B cell (primary cell): ENCODE measurements around the gene IRF8. TPM values are rescaled to one million over a fixed set of nuclear protein-coding genes. Genes with fewer than 3 reads are reported as not detected.
A peak's percentile ranks its signal among the peaks of the same experiment; 100 is the strongest.

Experiments used
- ATAC-seq: fragments of 200-7000 bp; cut with Tn5 transposase; one replicate; pipeline ENCODE4 v1.10.0; 2021; ENCODE audit warnings: low read depth, mild to moderate bottlenecking, moderate number of reproducible peaks, moderate library complexity
- CTCF ChIA-PET: fragments of 350-600 bp; sonication (Branson Sonifier 250); formaldehyde crosslinking; loops from one replicate; lab custom pipeline; 2021; ENCODE audit warnings: antibody characterized with exemption, inconsistent platforms; lab: Charles Lee
- POLR2A ChIA-PET: fragments of 350-600 bp; sonication (Branson Sonifier 250); formaldehyde crosslinking; loops from one replicate; lab custom pipeline; 2021; ENCODE audit warnings: antibody characterized with exemption; lab: Charles Lee
- DNase-seq: peaks from one replicate; pipeline ENCODE4 v3.0.0; 2013
- H2AFZ ChIP-seq: 2 replicates; pipeline ENCODE4 v1.6.1; 2012; ENCODE audit warnings: mild to moderate bottlenecking, low read depth, low read length; ENCODE audit not compliant: insufficient read depth, poor library complexity, severe bottlenecking
- H3K27ac ChIP-seq, 2 donors: 1 replicate in 1 of 2; 2 replicates in 1 of 2; pipeline ENCODE4 v1.5.1; 2012 to 2013; ENCODE audit warnings: low read length in 2 of 2, mild to moderate bottlenecking in 2 of 2, moderate library complexity in 1 of 2
- H3K27me3 ChIP-seq, 4 experiments: fragments of 200-600 bp in 1 of 4; sonication (generic) in 1 of 4; replicated peaks in 1 of 4; 1 replicate in 2 of 4; 2 replicates in 2 of 4; pipeline versions ENCODE4 v1.6.1 to v1.7.0; 2013 to 2016; ENCODE audit warnings: low read length in 3 of 4, mild to moderate bottlenecking in 2 of 4, mixed read lengths in 1 of 4, moderate library complexity in 1 of 4; ENCODE audit not compliant: insufficient read depth in 4 of 4, control insufficient read depth in 3 of 4; ENCODE audit errors: control extremely low read depth in 1 of 4
- H3K36me3 ChIP-seq, 2 experiments: replicated peaks in 1 of 2; 1 replicate in 1 of 2; 2 replicates in 1 of 2; pipeline versions ENCODE4 v1.6.1 to v1.7.1; 2013; ENCODE audit warnings: low read length in 1 of 2; ENCODE audit not compliant: insufficient read depth in 2 of 2, control insufficient read depth in 1 of 2; ENCODE audit errors: control extremely low read depth in 1 of 2, extremely low read depth in 1 of 2
- H3K4me1 ChIP-seq, 2 donors: fragments of 200-600 bp in 1 of 2; sonication (generic) in 1 of 2; 1 replicate in 1 of 2; 2 replicates in 1 of 2; pipeline versions ENCODE4 v1.5.1 to v1.6.1; 2013 to 2017; ENCODE audit warnings: low read length in 2 of 2; ENCODE audit not compliant: control insufficient read depth in 2 of 2, insufficient read depth in 2 of 2
- H3K4me2 ChIP-seq: replicated peaks from 2 replicates; pipeline ENCODE3; 2012; ENCODE audit warnings: mild to moderate bottlenecking, low read depth, low read length; ENCODE audit not compliant: poor library complexity, severe bottlenecking
- H3K4me3 ChIP-seq, 5 experiments: fragments of 200-600 bp in 1 of 5; sonication (generic) in 1 of 5; 1 replicate in 3 of 5; 2 replicates in 2 of 5; pipeline versions ENCODE4 v1.5.1 to v1.7.0; 2011 to 2016; ENCODE audit warnings: low read length in 4 of 5, mild to moderate bottlenecking in 4 of 5, low read depth in 2 of 5, control low read depth in 1 of 5, moderate library complexity in 1 of 5; ENCODE audit not compliant: insufficient read depth in 1 of 5; ENCODE audit errors: control extremely low read depth in 1 of 5, extremely low read depth in 1 of 5
- H3K79me2 ChIP-seq: fragments of 200-600 bp; sonication (generic); one replicate; pipeline ENCODE4 v1.6.0; 2016; ENCODE audit warnings: low read length; ENCODE audit not compliant: control insufficient read depth, insufficient read depth
- H3K9ac ChIP-seq: fragments of 200-600 bp; sonication (generic); 2 replicates; pipeline ENCODE4 v1.6.1; 2017; ENCODE audit warnings: mild to moderate bottlenecking, low read length, moderate library complexity
- H3K9me3 ChIP-seq, 3 donors: one replicate each; pipeline versions ENCODE4 v1.6.1 to v1.7.1; 2013; ENCODE audit warnings: low read length in 2 of 3; ENCODE audit not compliant: control insufficient read depth in 2 of 3, insufficient read depth in 1 of 3; ENCODE audit errors: control extremely low read depth in 1 of 3
- H4K20me1 ChIP-seq: 2 replicates; pipeline ENCODE4 v1.6.0; 2012; ENCODE audit warnings: mild to moderate bottlenecking, low read length; ENCODE audit not compliant: insufficient read depth, control insufficient read depth, poor library complexity, severe bottlenecking
- H3K27ac Mint-ChIP-seq: one replicate; pipeline ENCODE4 v1.8.0; 2021; ENCODE audit warnings: mixed read lengths
- H3K27me3 Mint-ChIP-seq: one replicate; pipeline ENCODE4 v1.8.0; 2021; ENCODE audit warnings: mixed read lengths
- H3K4me1 Mint-ChIP-seq: one replicate; pipeline ENCODE4 v1.8.0; 2021; ENCODE audit warnings: mixed read lengths
- H3K4me3 Mint-ChIP-seq: one replicate; pipeline ENCODE4 v1.8.0; 2021; ENCODE audit warnings: mixed read lengths
- H3K9me3 Mint-ChIP-seq: one replicate; pipeline ENCODE4 v1.8.0; 2022; ENCODE audit warnings: mixed read lengths; ENCODE audit not compliant: insufficient read depth
- EZH2 ChIP-seq: IDR thresholded peaks from 2 replicates; pipeline ENCODE4 v1.6.1; 2012; ENCODE audit warnings: borderline replicate concordance, low read depth, mild to moderate bottlenecking, moderate library complexity, low read length; ENCODE audit not compliant: insufficient read depth, poor library complexity, severe bottlenecking
- WGBS: methylation state at CpG from one replicate; pipeline ENCODE4 v1.1.5; 2013; ENCODE audit warnings: missing lambda C conversion rate; ENCODE audit not compliant: insufficient coverage; 5-methylcytosine and 5-hydroxymethylcytosine counted together
- intact Hi-C: fragments of 100-400 bp; cut with micrococcal nuclease; formaldehyde crosslinking; loops from one replicate; pipeline ENCODE4 v1.10.0; 2022
- polyA plus RNA-seq: library from polyadenylated mRNA; depleted of rRNA; stranded (reverse); fragments of >200 nt; gene quantifications from 2 replicates; pipeline ENCODE4 v1.2.3, GENCODE V29; 2012
- total RNA-seq, 2 donors: library from RNA; stranded (reverse); fragments of 120-200 nt in 1 of 2; gene quantifications; 1 replicate in 1 of 2; 2 replicates in 1 of 2; pipeline versions ENCODE4 v1.2.3 to v1.2.4, GENCODE V29; 2013 to 2022
- TF ChIP-seq, protein P1 (sequence below): fragments of 200-600 bp; IDR thresholded peaks from one replicate; pipeline ENCODE4 v1.8.0; 2022; ENCODE audit warnings: antibody characterized with exemption, mild to moderate bottlenecking

The IRF8 gene
- total and polyA plus RNA-seq, 2 donors (not counting 1 experiment from before 2014, with no cell fraction given), result 309 to 332 TPM

GRCh38 chr16:85921026-85921425 lies 22.1 kb downstream of the IRF8 start:
- ATAC-seq, result no peak
- POLR2A ChIA-PET, result no interaction called here
- 97% methylated on average over 14 of the region's 14 CpGs for WGBS
- DNase-seq, result no peak
- peaks cover 34 to 42% of the 10 kb centered on the region in 2 donors for H3K4me1 ChIP-seq
- H3K36me3 ChIP-seq, result peaks cover 4 to 70% of the 10 kb centered on the region in 2 experiments
- intact Hi-C loops, result no loop called here
- H2AFZ ChIP-seq, result no peak overlapping the region
- TF ChIP-seq, protein P1, sequence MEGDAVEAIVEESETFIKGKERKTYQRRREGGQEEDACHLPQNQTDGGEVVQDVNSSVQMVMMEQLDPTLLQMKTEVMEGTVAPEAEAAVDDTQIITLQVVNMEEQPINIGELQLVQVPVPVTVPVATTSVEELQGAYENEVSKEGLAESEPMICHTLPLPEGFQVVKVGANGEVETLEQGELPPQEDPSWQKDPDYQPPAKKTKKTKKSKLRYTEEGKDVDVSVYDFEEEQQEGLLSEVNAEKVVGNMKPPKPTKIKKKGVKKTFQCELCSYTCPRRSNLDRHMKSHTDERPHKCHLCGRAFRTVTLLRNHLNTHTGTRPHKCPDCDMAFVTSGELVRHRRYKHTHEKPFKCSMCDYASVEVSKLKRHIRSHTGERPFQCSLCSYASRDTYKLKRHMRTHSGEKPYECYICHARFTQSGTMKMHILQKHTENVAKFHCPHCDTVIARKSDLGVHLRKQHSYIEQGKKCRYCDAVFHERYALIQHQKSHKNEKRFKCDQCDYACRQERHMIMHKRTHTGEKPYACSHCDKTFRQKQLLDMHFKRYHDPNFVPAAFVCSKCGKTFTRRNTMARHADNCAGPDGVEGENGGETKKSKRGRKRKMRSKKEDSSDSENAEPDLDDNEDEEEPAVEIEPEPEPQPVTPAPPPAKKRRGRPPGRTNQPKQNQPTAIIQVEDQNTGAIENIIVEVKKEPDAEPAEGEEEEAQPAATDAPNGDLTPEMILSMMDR, result no peak
- no peak for TF ChIP-seq EZH2
- CTCF ChIA-PET, result interaction anchor here (2.3 kb wide), 1 partner anchor 8 kb away, joined by 5 read pairs; no protein-coding TSS in a partner anchor
- no peaks in the 10 kb centered on the region for H3K9me3 Mint-ChIP-seq
- H3K4me3 Mint-ChIP-seq, result no peak overlapping the region
- no peaks in the 10 kb centered on the region for H3K27me3 Mint-ChIP-seq
- H3K9me3 ChIP-seq, result peaks cover 0 to 7% (median 0%) of the 10 kb centered on the region in 3 donors
- peaks cover 59% of the 10 kb centered on the region for H4K20me1 ChIP-seq
- H3K27ac Mint-ChIP-seq, result no peak overlapping the region
- H3K27ac ChIP-seq, result no peak overlapping the region
- no peaks in the 10 kb centered on the region for H3K27me3 ChIP-seq
- peaks cover 22% of the 10 kb centered on the region for H3K79me2 ChIP-seq
- H3K4me1 Mint-ChIP-seq, result peaks cover 52% of the 10 kb centered on the region
- H3K4me3 ChIP-seq, result no peak overlapping the region
- no peak overlapping the region for H3K4me2 ChIP-seq
- no peak overlapping the region for H3K9ac ChIP-seq

DNA sequence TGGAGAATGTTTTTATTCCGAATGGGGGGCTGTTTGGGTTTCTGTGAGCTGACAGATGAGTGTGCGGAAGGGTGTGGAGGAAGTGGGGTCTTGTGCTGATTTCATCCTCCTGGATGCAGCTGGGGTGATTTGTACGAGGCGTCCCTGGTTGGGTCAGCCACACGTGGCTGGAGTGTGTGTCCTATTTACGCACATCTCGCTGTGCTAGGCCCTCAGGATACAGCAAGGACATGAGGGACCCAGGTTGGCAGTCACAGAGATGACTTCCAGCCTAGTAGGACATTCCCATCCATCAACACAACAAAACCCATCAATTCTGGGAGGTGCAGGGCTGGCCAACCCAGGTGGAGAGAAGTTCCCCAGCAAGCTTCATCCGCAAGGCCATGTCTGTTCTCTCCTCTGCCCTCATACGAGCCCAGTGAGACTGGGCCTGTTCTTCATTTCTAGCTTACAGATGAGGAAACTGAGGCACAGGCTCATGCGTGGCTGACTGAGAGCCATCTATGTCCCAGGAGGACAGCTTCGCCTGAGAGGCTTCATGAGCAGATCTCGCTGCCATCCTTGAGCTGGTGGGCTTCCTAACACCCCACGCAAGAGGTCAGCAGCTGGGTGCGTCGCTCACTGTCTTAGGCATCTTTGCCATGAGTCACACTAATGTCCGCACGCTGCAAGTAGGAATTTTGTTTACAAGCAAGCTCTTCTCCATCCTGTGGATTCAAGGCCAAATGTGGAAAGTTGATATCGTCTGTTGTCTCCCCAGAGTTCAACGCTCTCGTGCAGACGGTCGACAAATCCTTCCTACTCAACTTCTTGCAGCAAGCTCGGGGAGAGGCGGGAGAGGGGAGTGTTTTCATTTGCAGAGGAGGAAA lies 24.4 kb downstream of the IRF8 start:
- Histone ChIP-seq H3K4me1 (peaks cover 30 to 39% of the 10 kb centered on the region in 2 donors), H3K79me2 (peaks cover 13% of the 10 kb centered on the region), H4K20me1 (peaks cover 35% of the 10 kb centered on the region), H3K9me3 (peaks cover 0 to 7% (median 0%) of the 10 kb centered on the region in 3 donors), H3K4me2 (no peak overlapping the region), H3K27me3 (no peaks in the 10 kb centered on the region), H3K27ac (no peak overlapping the region), H3K36me3 (peaks cover 0 to 47% of the 10 kb centered on the region in 2 experiments), H3K9ac (no peak overlapping the region), H3K4me3 (no peak overlapping the region), H2AFZ (no peak overlapping the region)
- TF ChIP-seq, protein P1, result no peak
- no peak for TF ChIP-seq EZH2
- H3K27ac Mint-ChIP-seq, result peak overlapping the region; percentile 69
- H3K4me1 Mint-ChIP-seq, result peaks cover 49% of the 10 kb centered on the region
- no peaks in the 10 kb centered on the region for H3K9me3 Mint-ChIP-seq
- WGBS, result 83% methylated on average over 18 of the region's 24 CpGs
- H3K27me3 Mint-ChIP-seq, result no peaks in the 10 kb centered on the region
- ChIA-PET POLR2A (interaction anchor here (0.7 to 1.1 kb wide), 2 partner anchors 13 to 31 kb away, joined by 3 to 5 read pairs; no protein-coding TSS in a partner anchor), CTCF (interaction anchor here (0.6 to 2.4 kb wide), 12 partner anchors 13 to 598 kb away, joined by 3 to 15 read pairs (median 3); partner anchors contain the start of gene IRF8)
- no peak overlapping the region for H3K4me3 Mint-ChIP-seq
- DNase-seq (no peak), ATAC-seq (no peak)
- intact Hi-C loops, result no loop called here
